Measurements from ENCODE around the gene IGFN1.
"Not testable (repeated sequence)": the region's sequence is repeated elsewhere in the genome, so short reads cannot be mapped to it uniquely, and the experiment has no call there.

Gene IGFN1

DNA sequence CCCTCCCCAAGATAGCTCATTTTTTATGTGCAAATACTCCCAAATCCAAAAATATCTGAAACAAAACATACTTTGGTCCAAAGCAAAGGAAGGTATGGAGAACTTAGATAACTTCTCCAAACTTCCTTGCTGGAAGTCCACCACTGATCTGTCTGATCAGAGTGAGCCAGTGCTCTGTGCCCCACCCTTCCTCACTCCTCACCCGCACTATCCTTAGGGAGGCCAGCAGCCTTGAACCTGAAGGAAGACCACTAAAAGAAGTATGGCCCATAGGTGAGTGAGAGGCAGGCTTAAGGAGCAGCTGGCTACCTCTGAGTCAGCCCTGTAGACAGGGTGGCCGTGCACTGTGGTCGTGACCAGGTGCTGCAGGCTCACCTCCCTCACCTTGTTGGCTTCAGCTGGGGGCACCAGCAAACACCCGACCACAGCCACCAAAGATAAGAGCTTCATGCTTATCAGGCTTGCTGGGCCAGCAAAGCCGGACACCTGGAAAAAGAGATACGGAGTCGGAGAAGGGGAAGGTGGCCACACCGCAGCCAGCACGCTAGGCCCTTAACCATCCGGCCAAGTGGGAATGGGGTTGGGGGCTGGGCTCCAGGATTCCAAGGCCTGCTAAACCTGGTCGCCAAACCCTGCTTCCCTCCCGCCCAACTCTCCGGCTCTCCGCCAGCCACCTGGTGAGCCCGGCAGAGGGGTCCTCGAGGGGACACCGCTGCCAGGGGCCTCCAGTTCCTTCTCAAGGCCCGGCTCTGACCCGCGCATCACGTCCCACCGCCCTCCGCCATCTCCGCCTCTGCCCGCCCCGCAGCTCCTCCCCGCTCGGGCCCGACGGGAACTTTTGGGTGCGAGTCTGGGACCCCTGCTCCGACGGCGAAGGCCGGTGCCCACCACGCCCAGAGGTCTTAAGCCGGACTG, 36.9 kb upstream of the IGFN1 start:
- H3K9me3 Mint-ChIP-seq = no peaks in the 10 kb centered on the region
- no peak for DNase-seq
- peaks cover 15% of the 10 kb centered on the region for H3K4me1 Mint-ChIP-seq
- peaks cover 33% of the 10 kb centered on the region for H3K27me3 Mint-ChIP-seq
- H3K27ac Mint-ChIP-seq = peak overlapping the region; percentile 86
- CTCF ChIA-PET = interaction anchor here (0.6 to 1.9 kb wide), 3 partner anchors 34 to 879 kb away, joined by 3 to 9 read pairs (median 3); no protein-coding TSS in a partner anchor
- H3K36me3 Mint-ChIP-seq = peaks cover 17% of the 10 kb centered on the region
- peak overlapping the region; percentile 87 for H3K4me3 Mint-ChIP-seq

DNA sequence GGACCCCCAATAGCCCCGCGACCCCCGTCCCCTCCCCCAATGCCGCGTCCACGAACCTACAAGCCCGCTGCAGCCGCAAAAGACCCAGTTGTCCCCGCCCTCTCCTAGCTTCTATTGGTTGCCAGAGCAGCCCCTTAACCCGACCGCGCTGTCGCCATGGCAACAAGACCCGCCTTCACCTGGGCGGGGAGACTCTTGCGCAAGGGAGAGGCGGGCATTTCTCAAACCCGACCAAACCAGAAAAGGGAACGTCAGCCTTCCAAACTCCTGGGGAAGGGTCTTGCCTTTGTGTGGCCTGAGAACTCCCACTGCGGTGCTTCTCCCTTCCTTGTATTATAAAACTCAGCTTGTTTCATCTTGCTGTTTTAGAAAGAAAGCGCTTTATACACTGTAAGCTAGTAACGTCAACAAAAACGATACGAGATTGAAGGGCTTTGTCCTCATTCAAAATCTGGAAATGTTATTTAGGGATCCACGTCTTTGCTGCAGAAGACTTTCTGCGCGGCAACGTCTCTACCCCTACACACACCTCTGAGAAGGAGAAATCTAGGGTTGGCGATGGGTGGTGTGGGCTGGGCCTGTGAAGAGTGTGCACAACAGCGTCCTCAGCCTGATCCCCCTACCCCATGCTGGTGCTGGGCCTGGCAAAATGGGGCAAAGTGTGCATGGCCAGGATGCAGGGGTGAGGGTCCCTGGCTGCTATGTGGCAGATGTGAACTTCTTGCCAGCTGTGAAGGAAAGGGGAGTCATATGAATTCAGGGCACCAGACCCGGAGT, 36.0 kb upstream of the IGFN1 start, which contains the start of gene TMEM9:
Gene TMEM9 (minus strand): TSS at position 86 of the 777 bp plus-strand sequence. CDS start 551 bp downstream, outside the sequence.
- H3K4me3 Mint-ChIP-seq = peak within 1 kb of the TSS; percentile 87
- peaks cover 36% of the 10 kb centered on the region for H3K27me3 Mint-ChIP-seq
- CTCF ChIA-PET = interaction anchor here (0.6 to 1.9 kb wide), 3 partner anchors 35 to 878 kb away, joined by 3 to 9 read pairs (median 3); no protein-coding TSS in a partner anchor
- peak within 1 kb of the TSS; percentile 86 for H3K27ac Mint-ChIP-seq
- peaks cover 15% of the 10 kb centered on the region for H3K4me1 Mint-ChIP-seq
- no peaks in the 10 kb centered on the region for H3K9me3 Mint-ChIP-seq
- peaks cover 13% of the 10 kb centered on the region for H3K36me3 Mint-ChIP-seq
- DNase-seq = peak; percentile 98

DNA sequence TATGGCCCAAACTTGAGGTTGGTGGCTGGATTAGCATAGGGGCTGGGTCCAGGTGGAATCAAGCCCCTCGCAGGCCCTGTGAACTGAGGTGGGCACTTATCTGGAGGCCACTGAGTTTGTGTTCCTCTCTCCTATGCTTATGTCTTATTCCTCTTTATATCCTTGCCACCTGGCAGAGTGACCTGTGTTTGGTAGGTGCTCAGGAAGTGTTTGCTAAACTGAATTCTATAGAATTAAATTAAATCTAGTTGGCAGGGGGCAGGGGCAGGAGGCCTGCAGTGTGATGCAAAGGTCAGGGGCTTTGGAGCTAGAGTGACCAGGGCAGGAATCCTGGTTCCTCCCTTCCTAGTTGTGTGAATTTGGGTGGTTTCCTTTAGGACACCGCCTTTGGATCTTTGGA, 35.3 kb upstream of the IGFN1 start:
- no peaks in the 10 kb centered on the region for H3K9me3 Mint-ChIP-seq
- CTCF ChIA-PET = interaction anchor here (1.9 kb wide), 1 partner anchor 14 kb away, joined by 7 read pairs; no protein-coding TSS in a partner anchor
- H3K4me3 Mint-ChIP-seq = no peak overlapping the region
- peaks cover 41% of the 10 kb centered on the region for H3K27me3 Mint-ChIP-seq
- H3K36me3 Mint-ChIP-seq = peaks cover 13% of the 10 kb centered on the region
- no peak overlapping the region for H3K27ac Mint-ChIP-seq
- peaks cover 15% of the 10 kb centered on the region for H3K4me1 Mint-ChIP-seq
- DNase-seq = no peak

GRCh38 chr1:201156346-201156745, 34.3 kb upstream of the IGFN1 start:
- H3K27ac Mint-ChIP-seq = no peak overlapping the region
- H3K36me3 Mint-ChIP-seq = peaks cover 7% of the 10 kb centered on the region
- H3K4me1 Mint-ChIP-seq = peaks cover 15% of the 10 kb centered on the region
- no peaks in the 10 kb centered on the region for H3K9me3 Mint-ChIP-seq
- CTCF ChIA-PET = interaction anchor here (1.9 kb wide), 1 partner anchor 13 kb away, joined by 7 read pairs; no protein-coding TSS in a partner anchor
- DNase-seq = no peak
- H3K27me3 Mint-ChIP-seq = peaks cover 45% of the 10 kb centered on the region
- no peak overlapping the region for H3K4me3 Mint-ChIP-seq

GRCh38 chr1:201156819-201157218, 33.8 kb upstream of the IGFN1 start:
- Mint-ChIP-seq H3K27ac (no peak overlapping the region), H3K36me3 (peaks cover 3% of the 10 kb centered on the region), H3K27me3 (peaks cover 45% of the 10 kb centered on the region), H3K4me1 (peaks cover 15% of the 10 kb centered on the region), H3K9me3 (no peaks in the 10 kb centered on the region), H3K4me3 (no peak overlapping the region)
- CTCF ChIA-PET = interaction anchor here (1.9 kb wide), 1 partner anchor 13 kb away, joined by 7 read pairs; no protein-coding TSS in a partner anchor
- DNase-seq = no peak

DNA sequence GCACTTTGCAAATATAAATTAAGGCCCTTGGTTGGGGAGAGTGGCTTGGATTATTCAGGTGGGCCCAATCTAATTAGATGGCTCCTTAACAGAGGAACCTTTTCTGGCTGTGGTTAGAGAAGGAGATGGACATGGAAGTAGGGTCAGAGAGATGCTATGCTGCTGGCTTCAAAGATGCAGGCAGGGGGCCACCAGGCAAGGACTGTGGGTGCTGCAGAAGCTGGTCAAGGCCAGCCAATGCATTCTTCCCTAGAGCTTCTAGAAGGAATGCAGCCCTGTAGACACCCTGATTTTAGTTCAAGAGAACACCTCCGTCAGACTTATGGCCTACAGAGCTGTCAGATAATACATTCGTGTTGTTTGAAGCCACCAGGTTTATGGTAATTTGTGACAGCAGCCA, 32.7 kb upstream of the IGFN1 start:
- CTCF ChIA-PET = no interaction called here
- Mint-ChIP-seq H3K27ac (no peak overlapping the region), H3K36me3 (no peaks in the 10 kb centered on the region), H3K4me1 (peaks cover 13% of the 10 kb centered on the region), H3K27me3 (peaks cover 45% of the 10 kb centered on the region), H3K9me3 (no peaks in the 10 kb centered on the region), H3K4me3 (no peak overlapping the region)
- no peak for DNase-seq

DNA sequence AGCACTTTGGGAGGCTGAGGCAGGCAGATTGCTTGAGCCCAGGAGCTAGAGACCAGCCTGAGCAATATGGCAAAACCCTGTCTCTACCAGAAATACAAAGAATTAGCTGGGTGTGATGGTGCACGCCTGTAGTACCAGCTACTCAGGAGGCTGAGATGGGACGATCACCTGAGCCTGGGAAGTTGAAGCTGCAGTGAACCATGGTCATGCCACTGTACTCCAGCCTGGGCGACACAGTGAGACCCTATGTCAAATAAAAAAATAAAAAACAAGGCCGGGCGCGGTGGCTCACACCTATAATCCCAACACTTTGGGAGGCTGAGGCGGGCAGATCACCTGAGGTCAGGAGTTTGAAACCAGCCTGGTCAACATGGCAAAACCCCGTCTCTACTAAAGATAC, 27.6 kb upstream of the IGFN1 start:
- not testable (repeated sequence) for H3K4me3 Mint-ChIP-seq, H3K9me3 Mint-ChIP-seq, H3K36me3 Mint-ChIP-seq, DNase-seq, H3K4me1 Mint-ChIP-seq, H3K27ac Mint-ChIP-seq
- H3K27me3 Mint-ChIP-seq = peaks cover 31% of the 10 kb centered on the region
- CTCF ChIA-PET = interaction anchor here (1.7 kb wide), 1 partner anchor 12 kb away, joined by 3 read pairs; no protein-coding TSS in a partner anchor

DNA sequence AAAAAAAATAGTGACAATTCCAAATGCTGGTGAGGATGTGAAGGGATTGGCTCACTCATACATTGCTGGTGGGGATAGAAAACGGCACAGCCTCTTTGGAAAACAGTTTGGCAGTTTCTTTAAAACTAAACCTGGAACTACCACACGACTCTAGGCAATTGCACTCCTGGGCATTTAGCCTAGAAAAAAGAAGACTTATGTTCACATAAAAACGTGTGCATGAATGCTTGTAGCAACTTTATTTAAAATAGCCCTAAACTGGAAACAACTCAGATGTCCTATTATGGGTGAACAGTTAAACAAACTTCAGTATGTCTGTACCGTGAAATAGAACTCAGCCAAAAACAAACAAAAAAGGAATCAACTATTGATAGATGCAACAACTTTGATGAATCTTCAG, 26.9 kb upstream of the IGFN1 start:
- Mint-ChIP-seq H3K4me3 (no peak overlapping the region), H3K36me3 (no peaks in the 10 kb centered on the region), H3K9me3 (no peaks in the 10 kb centered on the region), H3K4me1 (no peaks in the 10 kb centered on the region), H3K27me3 (peaks cover 24% of the 10 kb centered on the region), H3K27ac (no peak overlapping the region)
- no peak for DNase-seq
- CTCF ChIA-PET = interaction anchor here (1.7 kb wide), 1 partner anchor 13 kb away, joined by 3 read pairs; no protein-coding TSS in a partner anchor

DNA sequence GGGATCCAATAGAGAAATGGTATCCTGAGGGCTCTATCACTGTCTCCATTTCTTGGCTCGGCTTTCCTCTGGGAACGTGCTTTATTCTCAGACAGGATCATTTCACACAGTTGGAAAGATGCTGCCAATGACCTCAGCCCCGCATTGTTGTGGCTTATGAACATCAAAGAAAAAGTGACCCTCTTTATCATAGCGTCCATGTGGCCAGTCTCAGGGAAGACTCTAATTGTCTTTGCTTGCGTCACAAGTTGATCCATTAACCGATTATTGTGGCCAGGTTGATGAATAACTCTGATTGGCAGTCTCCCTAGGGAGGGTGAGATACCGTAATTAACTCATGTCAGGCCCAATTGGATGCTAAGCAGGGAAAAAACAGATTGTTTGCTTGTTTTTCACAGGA, 26.0 kb upstream of the IGFN1 start:
- Mint-ChIP-seq H3K9me3 (no peaks in the 10 kb centered on the region), H3K4me3 (no peak overlapping the region), H3K27me3 (peaks cover 29% of the 10 kb centered on the region), H3K4me1 (no peaks in the 10 kb centered on the region), H3K27ac (no peak overlapping the region), H3K36me3 (no peaks in the 10 kb centered on the region)
- CTCF ChIA-PET = interaction anchor here (1.7 kb wide), 1 partner anchor 14 kb away, joined by 3 read pairs; no protein-coding TSS in a partner anchor
- no peak for DNase-seq

- no peaks in the 10 kb centered on the region for H3K36me3 Mint-ChIP-seq
- CTCF ChIA-PET = interaction anchor here (1.7 kb wide), 1 partner anchor 17 kb away, joined by 4 read pairs; no protein-coding TSS in a partner anchor
- no peaks in the 10 kb centered on the region for H3K9me3 Mint-ChIP-seq
- H3K4me3 Mint-ChIP-seq = no peak overlapping the region
- peaks cover 13% of the 10 kb centered on the region for H3K4me1 Mint-ChIP-seq
- H3K27me3 Mint-ChIP-seq = peaks cover 44% of the 10 kb centered on the region
- no peak for DNase-seq
- H3K27ac Mint-ChIP-seq = no peak overlapping the region
These were observed 23.3 kb upstream of the IGFN1 start for GRCh38 chr1:201167041-201167991.

DNA sequence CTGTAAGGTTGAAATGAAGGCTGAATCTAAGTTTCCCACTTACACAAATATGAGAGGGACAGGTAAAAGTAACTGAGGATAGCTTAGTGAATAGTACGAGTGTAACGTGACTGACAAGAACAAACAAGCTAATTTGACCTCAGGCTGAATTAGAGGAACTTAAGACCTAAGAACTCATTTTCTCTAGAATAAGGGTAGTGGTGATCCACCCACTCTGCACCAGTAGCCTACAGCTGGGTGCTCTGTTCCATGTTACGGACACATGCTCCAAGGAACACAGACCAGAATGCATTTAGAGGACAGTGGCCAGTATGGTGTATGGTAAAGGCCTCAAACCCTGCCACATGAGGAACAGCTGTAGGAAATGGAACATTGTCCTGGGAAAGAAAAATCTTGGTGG, 21.4 kb upstream of the IGFN1 start:
- no peak overlapping the region for H3K4me3 Mint-ChIP-seq
- DNase-seq = no peak
- H3K9me3 Mint-ChIP-seq = no peaks in the 10 kb centered on the region
- H3K27ac Mint-ChIP-seq = no peak overlapping the region
- no peaks in the 10 kb centered on the region for H3K36me3 Mint-ChIP-seq
- CTCF ChIA-PET = interaction anchor here (0.9 to 1.5 kb wide), 3 partner anchors 13 to 85 kb away, joined by 3 to 7 read pairs (median 3); no protein-coding TSS in a partner anchor
- H3K27me3 Mint-ChIP-seq = peaks cover 51% of the 10 kb centered on the region
- H3K4me1 Mint-ChIP-seq = peaks cover 13% of the 10 kb centered on the region

DNA sequence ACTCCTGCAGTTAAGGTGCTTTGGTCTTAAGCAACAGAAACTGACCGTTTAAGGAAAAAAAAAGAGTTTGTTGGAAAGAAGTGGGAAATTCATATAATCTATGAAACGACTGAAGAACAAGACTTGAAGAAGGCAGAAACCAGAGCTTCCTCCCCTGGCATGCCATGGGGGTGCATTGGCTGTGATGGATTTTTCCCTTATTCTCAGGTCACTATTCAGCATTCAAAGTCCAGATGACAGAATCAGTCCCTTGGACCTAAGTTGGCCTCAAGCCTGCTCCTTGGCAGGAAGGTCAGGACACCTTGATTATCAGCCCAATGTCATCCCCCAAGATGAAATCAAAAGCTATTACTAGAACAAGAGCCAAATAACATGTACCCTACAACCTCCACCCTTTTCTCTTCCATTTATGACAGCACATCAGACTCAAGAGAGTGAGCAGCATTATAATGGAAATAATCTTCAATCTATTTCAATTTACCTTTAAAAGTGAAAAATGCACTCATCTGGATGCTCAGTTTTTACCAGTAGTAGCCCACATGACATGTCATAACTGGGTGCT, 20.6 kb upstream of the IGFN1 start:
- Mint-ChIP-seq H3K9me3 (no peaks in the 10 kb centered on the region), H3K27me3 (peaks cover 55% of the 10 kb centered on the region), H3K36me3 (no peaks in the 10 kb centered on the region), H3K4me3 (no peak overlapping the region), H3K27ac (no peak overlapping the region), H3K4me1 (peaks cover 13% of the 10 kb centered on the region)
- CTCF ChIA-PET = interaction anchor here (0.9 to 1.5 kb wide), 4 partner anchors 14 to 84 kb away, joined by 3 to 7 read pairs (median 3); no protein-coding TSS in a partner anchor
- DNase-seq = no peak
